Suprapubic skin (tissue), 4 donors: ENCODE results near the gene IRAG1. TPM values are rescaled to one million over a fixed set of nuclear protein-coding genes. Genes with fewer than 3 reads are reported as not detected.

Experiments used
- DNase-seq, 2 donors: peaks; one replicate each; pipeline ENCODE4 v3.0.0-alpha.2; 2019; ENCODE audit warnings: low spot score in 2 of 2
- H3K27ac ChIP-seq: fragments of 200-600 bp; sonication (generic); one replicate; pipeline ENCODE4 v1.5.1; 2019
- H3K27me3 ChIP-seq: fragments of 200-600 bp; sonication (generic); one replicate; pipeline ENCODE4 v1.5.1; 2019
- H3K36me3 ChIP-seq: fragments of 200-600 bp; sonication (generic); one replicate; pipeline ENCODE4 v1.5.1; 2019
- H3K4me1 ChIP-seq: fragments of 200-600 bp; sonication (generic); one replicate; pipeline ENCODE4 v1.5.1; 2019
- H3K4me3 ChIP-seq: fragments of 200-600 bp; sonication (generic); one replicate; pipeline ENCODE4 v1.5.1; 2019; ENCODE audit warnings: mild to moderate bottlenecking
- H3K9me3 ChIP-seq: fragments of 200-600 bp; sonication (generic); one replicate; pipeline ENCODE4 v1.5.1; 2019
- EP300 ChIP-seq: sonication (generic); formaldehyde crosslinking; IDR thresholded peaks from one replicate; pipeline ENCODE4 v1.6.1; 2017; ENCODE audit warnings: antibody characterized with exemption
- POLR2A ChIP-seq, 2 donors: fragments of 450-650 bp; IDR thresholded peaks; one replicate each; pipeline ENCODE4 v1.6.1; 2017; ENCODE audit warnings: antibody characterized with exemption in 2 of 2, mild to moderate bottlenecking in 2 of 2, moderate library complexity in 2 of 2
- POLR2AphosphoS5 ChIP-seq, 3 donors: sonication (generic); formaldehyde crosslinking; IDR thresholded peaks; one replicate each; pipeline ENCODE4 v1.6.1; 2017; ENCODE audit warnings: antibody characterized with exemption in 3 of 3
- WGBS: methylation state at CpG from one replicate; pipeline ENCODE4 v1.1.5; 2018; 5-methylcytosine and 5-hydroxymethylcytosine counted together
- total RNA-seq, 4 donors: library from RNA; depleted of rRNA; stranded (reverse); fragments of >200 nt; gene quantifications; one replicate each; pipeline ENCODE4 v1.1.0, GENCODE V29; 2016
- TF ChIP-seq, protein P1 (sequence below), 2 donors: fragments of 200-600 bp in 1 of 2; fragments of 450-650 bp in 1 of 2; sonication (generic) in 1 of 2; IDR thresholded peaks; one replicate each; pipeline ENCODE4 v1.5.1; 2016 to 2019; ENCODE audit warnings: antibody characterized with exemption in 2 of 2, mild to moderate bottlenecking in 1 of 2, moderate library complexity in 1 of 2

Gene IRAG1, protein sequence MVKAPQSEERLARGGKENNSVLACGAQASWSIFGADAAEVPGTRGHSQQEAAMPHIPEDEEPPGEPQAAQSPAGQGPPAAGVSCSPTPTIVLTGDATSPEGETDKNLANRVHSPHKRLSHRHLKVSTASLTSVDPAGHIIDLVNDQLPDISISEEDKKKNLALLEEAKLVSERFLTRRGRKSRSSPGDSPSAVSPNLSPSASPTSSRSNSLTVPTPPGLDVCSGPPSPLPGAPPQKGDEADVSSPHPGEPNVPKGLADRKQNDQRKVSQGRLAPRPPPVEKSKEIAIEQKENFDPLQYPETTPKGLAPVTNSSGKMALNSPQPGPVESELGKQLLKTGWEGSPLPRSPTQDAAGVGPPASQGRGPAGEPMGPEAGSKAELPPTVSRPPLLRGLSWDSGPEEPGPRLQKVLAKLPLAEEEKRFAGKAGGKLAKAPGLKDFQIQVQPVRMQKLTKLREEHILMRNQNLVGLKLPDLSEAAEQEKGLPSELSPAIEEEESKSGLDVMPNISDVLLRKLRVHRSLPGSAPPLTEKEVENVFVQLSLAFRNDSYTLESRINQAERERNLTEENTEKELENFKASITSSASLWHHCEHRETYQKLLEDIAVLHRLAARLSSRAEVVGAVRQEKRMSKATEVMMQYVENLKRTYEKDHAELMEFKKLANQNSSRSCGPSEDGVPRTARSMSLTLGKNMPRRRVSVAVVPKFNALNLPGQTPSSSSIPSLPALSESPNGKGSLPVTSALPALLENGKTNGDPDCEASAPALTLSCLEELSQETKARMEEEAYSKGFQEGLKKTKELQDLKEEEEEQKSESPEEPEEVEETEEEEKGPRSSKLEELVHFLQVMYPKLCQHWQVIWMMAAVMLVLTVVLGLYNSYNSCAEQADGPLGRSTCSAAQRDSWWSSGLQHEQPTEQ
- 1 to 10 TPM; 2.9 to 4.6 (median 4.2) TPM for total RNA-seq

GRCh38 chr11:10693509-10694081, at the start of gene IRAG1:
TSS of gene IRAG1 (minus strand) at chr11:10693755. CDS start at chr11:10693602, 153 bp downstream.
- H3K9me3 ChIP-seq: no peaks in the 10 kb centered on the region
- peak in 1 of 2 donors; percentile 70 for DNase-seq
- TF ChIP-seq, protein P1, sequence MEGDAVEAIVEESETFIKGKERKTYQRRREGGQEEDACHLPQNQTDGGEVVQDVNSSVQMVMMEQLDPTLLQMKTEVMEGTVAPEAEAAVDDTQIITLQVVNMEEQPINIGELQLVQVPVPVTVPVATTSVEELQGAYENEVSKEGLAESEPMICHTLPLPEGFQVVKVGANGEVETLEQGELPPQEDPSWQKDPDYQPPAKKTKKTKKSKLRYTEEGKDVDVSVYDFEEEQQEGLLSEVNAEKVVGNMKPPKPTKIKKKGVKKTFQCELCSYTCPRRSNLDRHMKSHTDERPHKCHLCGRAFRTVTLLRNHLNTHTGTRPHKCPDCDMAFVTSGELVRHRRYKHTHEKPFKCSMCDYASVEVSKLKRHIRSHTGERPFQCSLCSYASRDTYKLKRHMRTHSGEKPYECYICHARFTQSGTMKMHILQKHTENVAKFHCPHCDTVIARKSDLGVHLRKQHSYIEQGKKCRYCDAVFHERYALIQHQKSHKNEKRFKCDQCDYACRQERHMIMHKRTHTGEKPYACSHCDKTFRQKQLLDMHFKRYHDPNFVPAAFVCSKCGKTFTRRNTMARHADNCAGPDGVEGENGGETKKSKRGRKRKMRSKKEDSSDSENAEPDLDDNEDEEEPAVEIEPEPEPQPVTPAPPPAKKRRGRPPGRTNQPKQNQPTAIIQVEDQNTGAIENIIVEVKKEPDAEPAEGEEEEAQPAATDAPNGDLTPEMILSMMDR (IDR thresholded peaks at IDR 0.05): no peak
- no peak for TF ChIP-seq POLR2AphosphoS5 (IDR thresholded peaks at IDR 0.05)
- no peak for TF ChIP-seq EP300
- TF ChIP-seq POLR2A (IDR thresholded peaks at IDR 0.05): no peak
- H3K36me3 ChIP-seq: no peaks in the 10 kb centered on the region
- H3K4me3 ChIP-seq: peak within 1 kb of the TSS; percentile 33
- peak within 1 kb of the TSS; percentile 79 for H3K27ac ChIP-seq
- H3K27me3 ChIP-seq: no peaks in the 10 kb centered on the region
- WGBS: 65% methylated on average over 4 of the region's 18 CpGs
- H3K4me1 ChIP-seq: peaks cover 4% of the 10 kb centered on the region

DNA sequence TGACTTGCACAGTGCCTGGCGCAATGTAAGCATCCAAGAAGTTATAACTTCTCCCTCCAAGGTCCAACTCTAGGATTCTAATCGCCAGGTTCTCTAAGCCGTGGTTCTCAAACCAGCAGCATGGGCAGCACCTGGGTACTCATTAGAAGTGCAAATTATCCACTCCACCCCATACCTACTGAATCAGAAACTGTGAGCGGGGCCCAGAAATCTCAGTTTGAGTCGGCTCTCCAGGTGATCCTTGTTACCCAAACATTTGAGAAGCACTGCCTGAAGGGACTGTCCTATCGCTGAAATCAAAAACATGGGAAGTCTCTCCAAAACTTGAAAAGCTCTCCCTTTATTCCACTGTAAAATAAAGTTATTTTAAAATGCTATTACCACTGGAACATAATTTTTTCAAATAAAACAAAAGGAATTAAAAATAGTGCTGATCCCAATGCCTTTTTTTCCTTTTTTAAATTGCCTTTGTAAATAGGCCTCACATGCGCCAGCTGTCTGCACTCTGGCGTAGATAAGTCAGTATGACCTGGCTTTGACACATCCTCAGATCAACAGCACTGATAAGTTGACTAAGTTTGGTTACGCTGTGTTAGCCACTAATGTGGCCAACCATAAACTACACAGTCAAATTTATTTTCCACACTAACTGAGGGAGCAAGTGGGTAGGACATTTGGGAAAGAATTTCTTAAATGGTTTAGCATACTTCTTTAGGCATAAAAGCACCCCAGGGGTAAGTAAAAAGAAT, 49.1 kb upstream of the IRAG1 start:
- no peak for DNase-seq
- 49% methylated on average over 9 of the region's 9 CpGs for WGBS
- TF ChIP-seq, protein P1 (IDR thresholded peaks at IDR 0.05): no peak
- TF ChIP-seq POLR2A (IDR thresholded peaks at IDR 0.05) (no peak), EP300 (no peak), POLR2AphosphoS5 (IDR thresholded peaks at IDR 0.05) (no peak)
- Histone ChIP-seq H3K4me3 (no peak overlapping the region), H3K27ac (no peak overlapping the region), H3K36me3 (no peaks in the 10 kb centered on the region), H3K9me3 (no peaks in the 10 kb centered on the region), H3K27me3 (no peaks in the 10 kb centered on the region), H3K4me1 (peaks cover 5% of the 10 kb centered on the region)

GRCh38 chr11:10735481-10736475, 42.2 kb upstream of the IRAG1 start:
- H3K27ac ChIP-seq: no peak overlapping the region
- 8% methylated on average over 21 of the region's 21 CpGs for WGBS
- peaks cover 7% of the 10 kb centered on the region for H3K4me1 ChIP-seq
- no peaks in the 10 kb centered on the region for H3K36me3 ChIP-seq
- peak overlapping the region; percentile 8 for H3K4me3 ChIP-seq
- H3K27me3 ChIP-seq: no peaks in the 10 kb centered on the region
- no peaks in the 10 kb centered on the region for H3K9me3 ChIP-seq
- DNase-seq: peak; percentile 96 to 97
- no peak for TF ChIP-seq EP300
- peak in 2 of 3 donors; percentile 19 to 87 for TF ChIP-seq POLR2AphosphoS5 (IDR thresholded peaks at IDR 0.05)
- TF ChIP-seq, protein P1 (IDR thresholded peaks at IDR 0.05): peak; percentile 94 to 98

DNA sequence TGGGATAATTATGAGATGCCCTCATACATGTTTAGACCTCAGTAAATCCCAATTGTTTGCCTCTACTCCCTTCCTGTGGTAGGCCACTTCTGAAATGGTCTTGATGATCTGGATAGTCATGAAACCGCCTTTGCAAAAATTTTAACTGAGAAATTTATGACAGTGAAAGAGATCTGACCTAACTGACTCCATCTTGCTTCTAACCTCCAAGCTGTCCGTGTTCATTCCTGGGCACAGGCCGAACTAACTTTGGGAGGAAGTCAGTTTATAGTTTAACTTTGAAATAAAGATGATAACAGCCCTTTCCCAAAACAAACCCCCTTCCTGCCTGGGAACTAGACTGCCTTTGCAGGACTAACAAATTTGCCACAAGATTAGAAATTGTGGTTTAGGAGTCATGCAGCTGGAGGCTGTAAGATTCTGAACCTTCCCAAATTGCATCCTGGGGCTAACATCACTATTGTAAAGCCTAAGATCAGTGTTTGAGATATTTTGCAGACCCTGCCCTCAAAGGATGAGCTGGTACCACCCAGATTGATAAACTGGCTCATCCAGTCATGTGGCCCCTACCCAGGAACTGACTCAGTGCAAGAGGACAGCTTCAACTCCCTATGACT, 37.6 kb upstream of the IRAG1 start:
- Histone ChIP-seq H3K36me3 (no peaks in the 10 kb centered on the region), H3K4me3 (no peak overlapping the region), H3K27me3 (no peaks in the 10 kb centered on the region), H3K9me3 (no peaks in the 10 kb centered on the region), H3K4me1 (peaks cover 9% of the 10 kb centered on the region), H3K27ac (no peak overlapping the region)
- 92% methylated on average over 3 of the region's 3 CpGs for WGBS
- DNase-seq: no peak
- TF ChIP-seq EP300: no peak
- TF ChIP-seq, protein P1 (IDR thresholded peaks at IDR 0.05): no peak
- TF ChIP-seq POLR2A (IDR thresholded peaks at IDR 0.05): no peak
- no peak for TF ChIP-seq POLR2AphosphoS5 (IDR thresholded peaks at IDR 0.05)
